B cell (primary cell): ENCODE measurements around the gene FAM53A. TPM values are rescaled to one million over a fixed set of nuclear protein-coding genes. Genes with fewer than 3 reads are reported as not detected.

Experiments used
- ATAC-seq: fragments of 200-7000 bp; cut with Tn5 transposase; one replicate; pipeline ENCODE4 v1.10.0; 2021; ENCODE audit warnings: low read depth, mild to moderate bottlenecking, moderate number of reproducible peaks, moderate library complexity
- CTCF ChIA-PET: fragments of 350-600 bp; sonication (Branson Sonifier 250); formaldehyde crosslinking; loops from one replicate; lab custom pipeline; 2021; ENCODE audit warnings: antibody characterized with exemption, inconsistent platforms; lab: Charles Lee
- POLR2A ChIA-PET: fragments of 350-600 bp; sonication (Branson Sonifier 250); formaldehyde crosslinking; loops from one replicate; lab custom pipeline; 2021; ENCODE audit warnings: antibody characterized with exemption; lab: Charles Lee
- DNase-seq: peaks from one replicate; pipeline ENCODE4 v3.0.0; 2013
- H2AFZ ChIP-seq: 2 replicates; pipeline ENCODE4 v1.6.1; 2012; ENCODE audit warnings: mild to moderate bottlenecking, low read depth, low read length; ENCODE audit not compliant: insufficient read depth, poor library complexity, severe bottlenecking
- H3K27ac ChIP-seq, 2 donors: 1 replicate in 1 of 2; 2 replicates in 1 of 2; pipeline ENCODE4 v1.5.1; 2012 to 2013; ENCODE audit warnings: low read length in 2 of 2, mild to moderate bottlenecking in 2 of 2, moderate library complexity in 1 of 2
- H3K27me3 ChIP-seq, 4 experiments: fragments of 200-600 bp in 1 of 4; sonication (generic) in 1 of 4; replicated peaks in 1 of 4; 1 replicate in 2 of 4; 2 replicates in 2 of 4; pipeline versions ENCODE4 v1.6.1 to v1.7.0; 2013 to 2016; ENCODE audit warnings: low read length in 3 of 4, mild to moderate bottlenecking in 2 of 4, mixed read lengths in 1 of 4, moderate library complexity in 1 of 4; ENCODE audit not compliant: insufficient read depth in 4 of 4, control insufficient read depth in 3 of 4; ENCODE audit errors: control extremely low read depth in 1 of 4
- H3K36me3 ChIP-seq, 2 experiments: replicated peaks in 1 of 2; 1 replicate in 1 of 2; 2 replicates in 1 of 2; pipeline versions ENCODE4 v1.6.1 to v1.7.1; 2013; ENCODE audit warnings: low read length in 1 of 2; ENCODE audit not compliant: insufficient read depth in 2 of 2, control insufficient read depth in 1 of 2; ENCODE audit errors: control extremely low read depth in 1 of 2, extremely low read depth in 1 of 2
- H3K4me1 ChIP-seq, 2 donors: fragments of 200-600 bp in 1 of 2; sonication (generic) in 1 of 2; 1 replicate in 1 of 2; 2 replicates in 1 of 2; pipeline versions ENCODE4 v1.5.1 to v1.6.1; 2013 to 2017; ENCODE audit warnings: low read length in 2 of 2; ENCODE audit not compliant: control insufficient read depth in 2 of 2, insufficient read depth in 2 of 2
- H3K4me2 ChIP-seq: replicated peaks from 2 replicates; pipeline ENCODE3; 2012; ENCODE audit warnings: mild to moderate bottlenecking, low read depth, low read length; ENCODE audit not compliant: poor library complexity, severe bottlenecking
- H3K4me3 ChIP-seq, 5 experiments: fragments of 200-600 bp in 1 of 5; sonication (generic) in 1 of 5; 1 replicate in 3 of 5; 2 replicates in 2 of 5; pipeline versions ENCODE4 v1.5.1 to v1.7.0; 2011 to 2016; ENCODE audit warnings: low read length in 4 of 5, mild to moderate bottlenecking in 4 of 5, low read depth in 2 of 5, control low read depth in 1 of 5, moderate library complexity in 1 of 5; ENCODE audit not compliant: insufficient read depth in 1 of 5; ENCODE audit errors: control extremely low read depth in 1 of 5, extremely low read depth in 1 of 5
- H3K79me2 ChIP-seq: fragments of 200-600 bp; sonication (generic); one replicate; pipeline ENCODE4 v1.6.0; 2016; ENCODE audit warnings: low read length; ENCODE audit not compliant: control insufficient read depth, insufficient read depth
- H3K9ac ChIP-seq: fragments of 200-600 bp; sonication (generic); 2 replicates; pipeline ENCODE4 v1.6.1; 2017; ENCODE audit warnings: mild to moderate bottlenecking, low read length, moderate library complexity
- H3K9me3 ChIP-seq, 3 donors: one replicate each; pipeline versions ENCODE4 v1.6.1 to v1.7.1; 2013; ENCODE audit warnings: low read length in 2 of 3; ENCODE audit not compliant: control insufficient read depth in 2 of 3, insufficient read depth in 1 of 3; ENCODE audit errors: control extremely low read depth in 1 of 3
- H4K20me1 ChIP-seq: 2 replicates; pipeline ENCODE4 v1.6.0; 2012; ENCODE audit warnings: mild to moderate bottlenecking, low read length; ENCODE audit not compliant: insufficient read depth, control insufficient read depth, poor library complexity, severe bottlenecking
- H3K27ac Mint-ChIP-seq: one replicate; pipeline ENCODE4 v1.8.0; 2021; ENCODE audit warnings: mixed read lengths
- H3K27me3 Mint-ChIP-seq: one replicate; pipeline ENCODE4 v1.8.0; 2021; ENCODE audit warnings: mixed read lengths
- H3K4me1 Mint-ChIP-seq: one replicate; pipeline ENCODE4 v1.8.0; 2021; ENCODE audit warnings: mixed read lengths
- H3K4me3 Mint-ChIP-seq: one replicate; pipeline ENCODE4 v1.8.0; 2021; ENCODE audit warnings: mixed read lengths
- H3K9me3 Mint-ChIP-seq: one replicate; pipeline ENCODE4 v1.8.0; 2022; ENCODE audit warnings: mixed read lengths; ENCODE audit not compliant: insufficient read depth
- EZH2 ChIP-seq: IDR thresholded peaks from 2 replicates; pipeline ENCODE4 v1.6.1; 2012; ENCODE audit warnings: borderline replicate concordance, low read depth, mild to moderate bottlenecking, moderate library complexity, low read length; ENCODE audit not compliant: insufficient read depth, poor library complexity, severe bottlenecking
- WGBS: methylation state at CpG from one replicate; pipeline ENCODE4 v1.1.5; 2013; ENCODE audit warnings: missing lambda C conversion rate; ENCODE audit not compliant: insufficient coverage; 5-methylcytosine and 5-hydroxymethylcytosine counted together
- intact Hi-C: fragments of 100-400 bp; cut with micrococcal nuclease; formaldehyde crosslinking; loops from one replicate; pipeline ENCODE4 v1.10.0; 2022
- polyA plus RNA-seq: library from polyadenylated mRNA; depleted of rRNA; stranded (reverse); fragments of >200 nt; gene quantifications from 2 replicates; pipeline ENCODE4 v1.2.3, GENCODE V29; 2012
- total RNA-seq, 2 donors: library from RNA; stranded (reverse); fragments of 120-200 nt in 1 of 2; gene quantifications; 1 replicate in 1 of 2; 2 replicates in 1 of 2; pipeline versions ENCODE4 v1.2.3 to v1.2.4, GENCODE V29; 2013 to 2022
- TF ChIP-seq, protein P1 (sequence below): fragments of 200-600 bp; IDR thresholded peaks from one replicate; pipeline ENCODE4 v1.8.0; 2022; ENCODE audit warnings: antibody characterized with exemption, mild to moderate bottlenecking

Gene FAM53A
- total and polyA plus RNA-seq, 2 donors (not counting 1 experiment from before 2014, with no cell fraction given) = 2.2 to 4.2 TPM

GRCh38 chr4:1651609-1652008 is 32.5 kb downstream of the FAM53A start:
- no peaks in the 10 kb centered on the region for H3K27me3 Mint-ChIP-seq
- H3K27me3 ChIP-seq = no peaks in the 10 kb centered on the region
- H3K27ac ChIP-seq = no peak overlapping the region
- WGBS = 98% methylated on average over 13 of the region's 13 CpGs
- H3K9me3 Mint-ChIP-seq = no peaks in the 10 kb centered on the region
- H3K27ac Mint-ChIP-seq = no peak overlapping the region
- ATAC-seq = no peak
- CTCF ChIA-PET = no interaction called here
- H3K4me1 Mint-ChIP-seq = no peaks in the 10 kb centered on the region
- H4K20me1 ChIP-seq = no peaks in the 10 kb centered on the region
- H2AFZ ChIP-seq = no peak overlapping the region
- no peak overlapping the region for H3K4me3 ChIP-seq
- POLR2A ChIA-PET = no interaction called here
- no peak for DNase-seq
- H3K79me2 ChIP-seq = no peaks in the 10 kb centered on the region
- no peak overlapping the region for H3K4me2 ChIP-seq
- H3K36me3 ChIP-seq = no peaks in the 10 kb centered on the region
- intact Hi-C loops = no loop called here
- peaks cover 0 to 4% (median 0%) of the 10 kb centered on the region in 3 donors for H3K9me3 ChIP-seq
- no peak overlapping the region for H3K4me3 Mint-ChIP-seq
- H3K9ac ChIP-seq = no peak overlapping the region
- TF ChIP-seq EZH2 = no peak
- TF ChIP-seq, protein P1, sequence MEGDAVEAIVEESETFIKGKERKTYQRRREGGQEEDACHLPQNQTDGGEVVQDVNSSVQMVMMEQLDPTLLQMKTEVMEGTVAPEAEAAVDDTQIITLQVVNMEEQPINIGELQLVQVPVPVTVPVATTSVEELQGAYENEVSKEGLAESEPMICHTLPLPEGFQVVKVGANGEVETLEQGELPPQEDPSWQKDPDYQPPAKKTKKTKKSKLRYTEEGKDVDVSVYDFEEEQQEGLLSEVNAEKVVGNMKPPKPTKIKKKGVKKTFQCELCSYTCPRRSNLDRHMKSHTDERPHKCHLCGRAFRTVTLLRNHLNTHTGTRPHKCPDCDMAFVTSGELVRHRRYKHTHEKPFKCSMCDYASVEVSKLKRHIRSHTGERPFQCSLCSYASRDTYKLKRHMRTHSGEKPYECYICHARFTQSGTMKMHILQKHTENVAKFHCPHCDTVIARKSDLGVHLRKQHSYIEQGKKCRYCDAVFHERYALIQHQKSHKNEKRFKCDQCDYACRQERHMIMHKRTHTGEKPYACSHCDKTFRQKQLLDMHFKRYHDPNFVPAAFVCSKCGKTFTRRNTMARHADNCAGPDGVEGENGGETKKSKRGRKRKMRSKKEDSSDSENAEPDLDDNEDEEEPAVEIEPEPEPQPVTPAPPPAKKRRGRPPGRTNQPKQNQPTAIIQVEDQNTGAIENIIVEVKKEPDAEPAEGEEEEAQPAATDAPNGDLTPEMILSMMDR = no peak
- H3K4me1 ChIP-seq = no peaks in the 10 kb centered on the region

DNA sequence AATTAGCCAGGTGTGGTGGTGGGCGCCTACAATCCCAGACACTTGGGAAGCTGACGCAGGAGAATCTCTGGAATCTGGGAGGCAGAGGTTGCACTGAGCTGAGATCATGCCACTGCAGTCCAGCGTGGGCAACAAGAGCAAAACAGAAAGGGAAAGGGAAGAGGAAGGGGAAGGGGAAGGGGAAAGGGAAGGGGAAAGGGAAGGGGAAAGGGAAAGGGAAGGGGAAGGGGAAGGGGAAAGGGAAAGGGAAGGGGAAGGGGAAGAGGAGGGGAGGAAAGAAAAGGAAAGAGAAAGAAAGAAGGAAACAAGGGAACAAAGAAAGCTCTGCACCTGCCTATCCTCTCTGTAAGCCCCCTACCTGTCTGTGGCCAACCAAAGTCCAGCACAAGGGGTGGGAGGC is 35.2 kb downstream of the FAM53A start:
- WGBS = 90% methylated on average over 3 of the region's 3 CpGs
- intact Hi-C loops = no loop called here

More for the DNA sequence above, 35.2 kb downstream of the FAM53A start:
- ChIA-PET CTCF (no interaction called here), POLR2A (interaction anchor here (0.6 kb wide), 1 partner anchor 64 kb away, joined by 3 read pairs; no protein-coding TSS in a partner anchor)
- DNase-seq = no peak
- no peaks in the 10 kb centered on the region for H3K27me3 Mint-ChIP-seq
- no peaks in the 10 kb centered on the region for H3K9me3 Mint-ChIP-seq
- H3K4me1 Mint-ChIP-seq = no peaks in the 10 kb centered on the region
- ATAC-seq = no peak
- no peak overlapping the region for H3K27ac ChIP-seq
- H3K9ac ChIP-seq = no peak overlapping the region
- no peak for TF ChIP-seq EZH2
- TF ChIP-seq, protein P1 = no peak
- peaks cover 0 to 4% (median 0%) of the 10 kb centered on the region in 3 donors for H3K9me3 ChIP-seq
- no peak overlapping the region for H3K4me3 Mint-ChIP-seq
- no peak overlapping the region for H3K4me3 ChIP-seq
- no peaks in the 10 kb centered on the region for H4K20me1 ChIP-seq
- H3K36me3 ChIP-seq = no peaks in the 10 kb centered on the region
- H3K27ac Mint-ChIP-seq = no peak overlapping the region
- no peak overlapping the region for H3K4me2 ChIP-seq
- H3K4me1 ChIP-seq = no peaks in the 10 kb centered on the region
- H3K27me3 ChIP-seq = no peaks in the 10 kb centered on the region
- no peaks in the 10 kb centered on the region for H3K79me2 ChIP-seq
- H2AFZ ChIP-seq = no peak overlapping the region
